ENCODE results near the gene TANC1.

The TANC1 gene

DNA sequence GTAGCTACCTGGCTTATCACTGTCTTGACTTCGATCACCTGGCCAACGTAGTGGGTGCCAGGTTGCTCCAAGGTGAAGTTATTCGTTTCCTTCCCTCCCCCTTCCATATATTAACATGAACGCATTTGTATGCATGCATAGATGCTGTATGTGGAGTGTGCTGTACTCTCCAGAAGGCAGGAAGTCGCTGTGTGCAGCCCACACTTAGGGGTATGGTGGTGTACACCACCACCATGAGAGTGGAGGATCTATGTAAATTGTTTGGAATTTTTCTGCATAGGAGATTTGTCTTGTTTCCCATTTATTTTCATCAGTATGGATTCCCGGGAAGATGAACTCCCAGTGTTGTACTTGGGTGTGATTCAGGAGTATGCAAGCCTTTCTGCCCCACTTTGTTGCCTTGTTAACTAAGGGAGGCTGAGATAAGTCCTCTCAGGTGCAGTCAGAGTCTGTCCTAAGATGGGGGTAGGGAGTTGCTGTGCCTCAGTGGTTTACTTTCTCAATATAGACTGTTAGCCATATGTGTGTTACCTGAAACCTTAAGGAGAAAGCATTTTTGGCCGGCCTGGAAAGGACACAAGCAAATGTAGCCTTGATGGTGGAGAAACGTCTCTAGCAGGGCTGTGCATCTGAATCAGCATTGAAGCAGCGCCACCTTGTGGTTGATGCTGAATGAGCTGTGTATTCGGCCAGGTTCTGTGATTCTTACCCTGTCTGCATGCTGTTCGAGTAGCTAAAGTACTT is 149.8 kb downstream of the TANC1 start:
- DNase-seq (ENCODE audit: low read depth in 3 of 3) = peak; percentile 65 to 78 (median 65)

DNA sequence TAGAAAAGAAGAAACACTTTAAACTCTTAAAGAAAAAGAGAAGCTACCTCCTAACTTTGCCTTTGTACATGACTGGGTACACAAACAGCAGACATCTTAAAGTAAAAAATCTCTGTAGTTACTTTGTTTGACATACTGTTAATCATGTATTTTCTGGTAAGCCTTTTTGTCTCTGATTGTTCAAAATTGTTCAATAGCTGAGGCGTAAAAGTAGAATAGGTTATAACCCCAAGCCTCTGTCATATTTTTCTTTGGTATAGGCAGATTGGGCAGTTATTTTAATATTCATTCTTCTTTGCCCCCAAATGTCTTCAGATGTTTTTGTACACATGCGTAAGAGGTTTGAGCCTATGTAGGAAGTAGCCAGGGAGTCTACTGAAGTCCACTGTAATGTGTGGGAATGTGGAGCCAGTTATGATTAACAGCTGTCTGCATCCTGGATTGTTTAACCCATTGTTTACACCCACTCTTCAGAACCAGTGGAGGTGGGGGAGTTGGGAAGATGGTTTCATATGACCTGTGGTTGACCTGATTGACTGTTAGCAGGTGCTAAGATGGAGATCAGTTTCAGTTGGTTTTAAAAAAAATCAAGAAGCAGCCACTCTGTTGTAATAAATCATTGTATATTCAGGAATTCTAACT is 150.5 kb downstream of the TANC1 start:
- no peak for DNase-seq (ENCODE audit: low read depth in 3 of 3)

DNA sequence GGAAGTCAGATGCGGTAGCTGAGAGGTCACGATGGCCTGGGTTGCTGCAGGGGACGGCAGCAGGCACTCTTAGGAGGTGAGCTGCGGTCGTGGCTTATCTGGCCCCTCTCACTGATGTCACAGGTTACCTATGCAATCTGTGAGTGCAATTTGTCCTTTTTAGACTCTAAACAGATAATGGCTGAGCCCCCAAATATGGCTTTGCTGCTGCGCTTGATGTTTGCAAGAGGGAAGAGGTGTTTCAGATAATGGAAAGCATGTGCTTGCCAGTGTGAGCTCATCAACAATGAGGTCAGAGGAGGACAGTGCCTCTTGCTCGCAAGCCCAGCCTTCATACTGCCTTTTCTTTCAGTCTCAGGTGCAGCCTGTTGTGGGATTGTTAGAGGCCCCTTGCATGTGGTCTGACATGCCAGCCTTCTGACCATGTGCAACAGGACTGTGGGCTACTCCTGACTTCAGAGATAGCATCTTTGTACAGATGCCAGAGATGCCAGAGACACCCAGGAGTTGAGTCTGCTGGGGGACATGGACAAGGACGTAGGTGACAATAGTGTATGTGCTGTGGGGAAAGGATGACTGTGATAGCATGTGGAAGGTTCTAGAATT is 151.3 kb downstream of the TANC1 start:
- DNase-seq (ENCODE audit: low read depth in 3 of 3) = no peak

DNA sequence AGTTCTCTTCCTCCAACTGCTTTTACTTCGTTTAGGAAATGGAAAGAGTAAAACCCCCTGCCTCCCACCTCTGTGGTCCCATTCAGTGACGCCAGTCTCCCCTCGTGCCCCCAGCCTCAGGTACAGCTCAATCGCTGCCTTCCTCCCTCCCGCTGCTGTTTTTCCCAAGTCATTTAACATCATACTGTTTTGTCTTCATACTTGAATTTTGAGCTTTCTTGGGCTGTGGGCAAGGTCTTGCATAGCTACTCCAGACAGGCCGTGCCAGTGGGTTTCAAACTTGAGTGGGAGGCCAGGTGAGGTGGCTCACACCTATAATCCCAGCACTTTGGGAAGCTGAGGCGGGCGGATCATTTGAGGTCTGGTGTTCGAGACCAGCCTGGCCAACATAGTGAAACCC is 155.3 kb downstream of the TANC1 start:
- DNase-seq (ENCODE audit: low read depth in 3 of 3) = no peak

DNA sequence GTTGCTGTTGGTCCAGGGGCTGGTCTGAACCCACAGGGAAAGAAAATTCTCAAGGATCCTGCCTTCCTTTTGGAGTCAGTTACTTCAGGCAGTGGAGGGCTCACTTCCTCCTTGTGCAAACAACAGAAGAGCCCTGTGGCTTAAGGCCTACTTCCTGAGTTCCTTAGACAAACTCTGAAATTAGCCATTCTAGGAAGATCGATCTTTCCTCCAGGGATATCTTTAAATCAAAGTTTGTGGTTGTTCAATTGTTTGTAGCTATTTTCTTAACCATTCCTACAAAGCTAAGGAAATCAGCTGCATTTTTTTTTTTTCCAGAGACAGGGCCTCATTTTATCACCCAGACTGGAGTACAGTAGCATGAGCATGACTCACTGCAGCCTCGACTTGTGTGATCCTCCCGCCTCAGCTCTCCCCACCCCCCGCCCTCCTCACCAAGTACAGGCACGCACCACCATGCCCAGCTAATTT is 156.0 kb downstream of the TANC1 start:
- DNase-seq (ENCODE audit: low read depth in 3 of 3) = no peak

DNA sequence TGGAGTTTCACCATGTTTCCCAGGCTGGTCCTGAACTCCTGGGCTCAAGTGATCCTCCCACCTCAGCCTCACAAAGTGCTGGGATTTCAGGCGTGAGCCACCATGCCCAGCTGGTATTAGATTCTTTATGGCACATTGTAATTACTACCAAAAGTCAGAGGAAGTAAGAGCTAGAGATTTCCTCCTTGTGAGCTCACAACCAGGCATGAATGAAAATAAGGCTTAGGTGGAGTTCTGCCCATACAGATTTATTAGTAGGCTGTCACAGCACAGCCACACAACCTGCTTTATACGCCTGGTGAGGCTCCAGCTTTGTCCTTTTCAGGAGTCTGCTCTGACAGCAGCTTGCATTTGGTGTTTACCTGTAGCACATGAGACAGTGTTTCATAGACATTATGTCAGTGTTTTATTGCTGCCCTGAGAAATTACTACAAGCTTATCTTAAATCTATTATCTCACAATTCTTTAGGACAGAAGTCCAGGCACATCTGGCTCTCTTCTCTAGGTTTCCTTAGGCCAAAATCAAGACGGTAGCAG is 156.6 kb downstream of the TANC1 start:
- no peak for DNase-seq (ENCODE audit: low read depth in 3 of 3)

DNA sequence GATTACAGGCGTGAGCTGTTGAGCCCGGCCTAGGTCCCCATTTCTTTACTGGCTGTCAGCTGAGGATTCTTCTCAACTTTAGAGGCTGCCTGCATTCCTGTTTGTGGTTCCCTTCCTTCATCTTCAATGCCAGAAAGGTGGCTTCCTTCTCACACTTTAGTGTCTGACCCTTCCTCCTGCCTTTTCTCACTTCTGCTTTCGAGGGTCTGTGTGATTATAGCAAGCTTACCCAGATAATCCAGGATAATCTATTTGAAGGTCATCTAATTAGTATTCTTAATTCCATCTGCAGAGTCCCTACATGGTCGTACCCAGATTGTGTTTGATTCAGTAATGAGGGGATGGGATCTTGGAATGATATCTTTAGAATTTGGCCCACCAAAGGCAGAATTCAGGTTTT is 157.4 kb downstream of the TANC1 start:
- DNase-seq (ENCODE audit: low read depth in 3 of 3) = no peak

DNA sequence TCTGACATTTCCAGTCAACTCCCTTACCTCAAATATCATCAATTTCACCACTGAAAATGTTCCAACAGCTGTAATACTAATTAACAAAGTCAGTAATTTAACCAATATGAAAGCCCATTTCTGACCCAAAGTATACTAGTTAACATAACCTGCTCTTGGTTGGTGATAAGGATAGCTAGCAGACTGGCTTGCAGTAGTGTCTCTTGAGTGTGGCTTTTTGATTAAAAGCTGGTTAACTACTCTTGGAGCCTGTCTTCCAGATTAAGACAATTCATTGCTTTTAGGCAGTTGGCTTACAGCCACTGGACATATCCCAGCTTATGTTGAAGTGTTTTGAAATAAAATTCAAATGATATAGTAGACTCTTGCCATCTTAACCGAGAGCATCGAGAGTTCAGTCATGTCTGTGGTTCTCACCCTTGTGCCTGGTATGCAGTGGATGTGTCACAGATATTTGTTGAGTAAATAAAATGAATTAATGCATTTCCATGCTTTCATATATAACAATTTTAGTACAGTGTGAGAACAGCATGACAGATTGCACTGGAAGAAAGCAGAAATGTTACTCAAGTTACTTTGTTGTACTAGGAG is 158.1 kb downstream of the TANC1 start:
- DNase-seq (ENCODE audit: low read depth in 3 of 3) = no peak

DNA sequence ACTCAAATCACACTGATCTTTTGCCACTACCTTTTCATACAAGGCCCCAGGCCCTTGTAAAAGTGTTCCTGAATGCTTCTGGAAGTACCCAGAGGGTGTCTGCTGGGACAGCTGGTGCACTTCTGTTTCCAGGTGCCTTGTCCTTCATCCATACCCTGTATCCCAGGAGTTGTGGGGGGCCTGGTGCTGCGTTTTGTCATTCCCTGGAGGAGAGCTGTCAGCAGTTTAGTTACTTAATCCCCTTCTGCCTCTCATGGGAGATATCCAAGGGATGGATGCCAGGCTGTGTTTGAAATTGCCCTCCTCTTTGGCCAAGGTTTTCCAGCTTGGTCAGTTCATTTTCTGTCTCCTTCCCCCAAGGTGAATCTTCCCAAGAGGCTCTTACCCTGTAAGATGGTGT is 159.8 kb downstream of the TANC1 start:
- no peak for DNase-seq (ENCODE audit: low read depth in 3 of 3)

DNA sequence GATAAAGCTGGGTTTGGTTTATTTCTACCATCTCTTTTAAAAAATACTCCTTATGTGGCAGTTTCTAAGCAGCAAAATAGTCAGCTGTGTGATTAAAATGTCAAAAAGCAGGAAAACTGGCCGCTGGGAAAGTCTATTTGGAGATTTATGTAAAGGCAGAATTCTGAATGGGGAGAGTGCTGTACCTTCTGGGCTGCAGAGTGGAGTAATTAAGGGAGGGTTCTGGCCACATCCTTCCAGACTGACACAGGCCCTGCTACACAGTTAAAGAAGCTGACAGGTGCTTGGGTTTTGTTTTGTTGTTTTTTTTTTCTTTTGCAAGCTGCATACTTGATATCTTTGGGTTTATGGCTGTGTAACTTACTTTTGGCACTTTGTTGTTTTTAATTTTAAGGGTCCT is 160.8 kb downstream of the TANC1 start:
- no peak for DNase-seq (ENCODE audit: low read depth in 3 of 3)

DNA sequence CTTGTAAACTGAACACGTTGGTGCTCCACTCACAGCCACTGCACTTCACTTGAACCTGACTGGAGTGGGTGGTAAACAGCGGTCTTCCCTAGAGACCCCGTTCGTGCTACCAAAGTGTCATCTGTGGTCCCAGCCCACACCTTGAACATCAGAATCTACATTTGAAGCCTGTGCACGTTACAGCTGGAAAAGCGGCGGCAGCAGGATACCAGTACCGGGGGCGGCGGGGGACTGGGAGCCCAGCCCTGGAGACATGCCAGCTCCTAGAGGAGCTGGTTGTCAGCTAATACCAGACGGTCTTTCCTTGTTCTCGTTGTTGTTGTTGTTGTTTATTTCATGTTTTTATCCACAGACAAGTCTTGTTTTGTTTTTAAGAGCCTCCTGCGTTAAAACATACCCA is 161.4 kb downstream of the TANC1 start:
- no peak for DNase-seq (ENCODE audit: low read depth in 3 of 3)

DNA sequence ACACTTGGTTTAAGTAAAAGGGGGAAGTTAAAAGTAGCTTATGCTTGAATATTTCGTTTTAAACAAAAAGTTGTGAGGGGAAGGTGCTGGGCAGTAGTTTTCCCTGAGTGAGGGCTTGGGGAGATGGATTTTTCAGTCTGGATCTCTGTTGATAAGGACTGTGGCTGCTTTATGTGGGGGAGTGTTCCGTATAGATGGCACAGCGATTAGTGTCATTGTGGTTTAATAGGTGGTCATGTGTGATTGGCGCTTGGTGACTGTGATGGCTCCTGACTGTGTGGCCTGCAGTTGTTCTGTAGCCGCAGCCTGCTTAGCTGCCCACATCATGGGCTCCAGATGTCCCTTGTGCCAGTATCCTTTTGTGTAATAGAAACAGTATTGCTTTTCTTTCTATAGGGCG is 161.9 kb downstream of the TANC1 start:
- DNase-seq (ENCODE audit: low read depth in 3 of 3) = no peak

DNA sequence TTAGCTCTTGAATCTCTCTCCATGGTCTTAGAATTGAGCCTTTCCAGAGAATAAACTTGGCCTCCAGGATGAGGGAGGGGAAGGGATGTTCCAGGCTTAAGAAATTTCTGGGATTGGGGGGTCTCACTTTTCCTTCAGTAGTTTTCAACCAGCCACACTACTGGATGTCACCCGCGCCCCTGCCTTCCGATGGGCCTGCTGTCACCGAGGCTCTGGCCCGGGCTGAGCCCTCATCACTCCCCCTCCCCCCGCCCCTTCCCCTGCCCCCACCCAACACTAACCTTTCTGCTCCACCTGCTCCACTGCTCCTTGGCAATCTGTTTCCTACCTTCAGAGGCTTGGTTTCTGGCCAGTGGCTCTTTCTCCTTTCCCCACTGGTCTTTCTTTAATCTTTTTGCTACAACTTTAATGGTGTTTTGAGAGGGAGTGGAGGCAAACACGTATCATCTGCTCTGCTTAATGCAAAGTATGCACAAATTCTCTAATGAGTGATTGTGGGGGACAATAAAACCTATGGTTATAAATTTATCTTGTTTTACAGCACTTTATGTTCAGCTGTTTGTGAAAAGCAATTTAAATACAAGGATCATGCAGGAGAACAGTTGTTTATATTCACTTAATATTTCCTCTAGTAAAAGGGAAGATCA is 162.9 kb downstream of the TANC1 start:
- no peak for DNase-seq (ENCODE audit: low read depth in 3 of 3)

DNA sequence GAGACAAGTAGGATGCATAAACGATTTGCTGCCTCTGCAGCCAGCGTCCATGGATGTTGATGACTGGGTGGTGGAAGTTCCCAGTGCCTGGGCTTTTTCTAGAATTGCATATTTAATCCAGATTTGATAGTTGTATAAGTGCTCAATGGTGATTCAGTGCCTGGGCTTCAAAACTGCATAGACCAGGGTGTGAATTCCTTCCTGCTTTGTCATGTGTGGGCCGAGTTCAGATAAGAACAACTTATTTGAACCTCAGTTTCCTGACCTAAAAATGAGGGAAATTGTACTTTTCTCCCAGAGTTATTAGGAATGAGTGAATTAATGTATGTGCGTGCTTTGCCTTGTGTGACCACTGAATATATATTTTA is 163.5 kb downstream of the TANC1 start:
- no peak for DNase-seq (ENCODE audit: low read depth in 3 of 3)

DNA sequence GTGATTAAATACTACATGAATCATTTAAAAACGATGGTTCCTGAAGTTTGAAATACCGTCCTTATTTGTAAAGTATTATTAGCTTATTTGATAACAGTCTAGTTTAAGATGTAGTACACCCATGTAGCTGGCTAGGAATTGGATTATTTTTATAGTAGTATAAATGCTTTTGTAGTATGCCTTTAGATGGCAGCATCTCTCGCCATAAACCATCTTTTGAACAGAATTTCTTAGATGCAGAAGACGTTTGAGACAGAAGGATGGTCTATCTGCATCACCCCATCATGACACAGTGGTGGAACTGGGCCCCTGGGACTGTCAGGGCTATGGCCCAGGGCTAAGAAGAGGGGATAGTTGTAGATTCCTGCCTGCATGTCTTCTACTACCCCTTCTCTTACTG is 165.4 kb downstream of the TANC1 start:
- no peak for DNase-seq (ENCODE audit: low read depth in 3 of 3)

DNA sequence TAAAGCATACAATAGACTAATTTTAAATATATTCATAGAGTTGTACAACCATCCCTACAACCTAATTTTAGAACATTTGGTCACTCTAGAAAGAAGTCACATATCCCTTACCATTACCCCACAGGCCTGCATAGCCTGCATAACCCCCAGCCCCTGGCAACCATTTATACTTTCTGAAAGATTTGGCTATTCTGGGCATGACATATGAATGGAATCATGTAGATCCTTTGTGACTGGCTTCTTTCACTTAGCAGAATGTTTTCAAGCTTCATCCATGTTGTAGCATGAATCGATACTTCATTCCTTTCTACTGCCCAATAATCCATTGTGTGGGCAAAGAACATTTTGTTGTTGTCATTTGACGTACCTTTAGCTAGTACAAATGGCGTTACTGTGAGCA is 166.5 kb downstream of the TANC1 start:
- DNase-seq (ENCODE audit: low read depth in 3 of 3) = no peak

DNA sequence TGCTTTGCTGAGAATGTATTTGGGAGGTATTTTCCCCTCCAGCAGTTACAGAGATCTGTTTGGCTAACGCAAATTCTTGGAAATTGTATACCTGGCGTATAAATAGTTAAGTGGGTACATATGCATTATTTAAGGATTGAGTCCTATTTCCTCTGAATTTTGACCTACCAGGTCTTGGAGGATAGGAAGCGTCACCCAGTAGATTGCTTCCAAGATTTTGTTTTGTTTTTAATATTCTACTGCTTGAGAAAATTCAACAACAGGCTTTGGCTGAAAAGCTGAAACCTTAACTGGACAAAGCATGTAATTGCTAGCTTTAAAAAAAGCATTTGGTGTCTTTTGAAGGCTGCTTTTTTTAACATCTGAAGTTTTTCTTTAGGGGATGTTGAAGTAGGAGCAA is 168.0 kb downstream of the TANC1 start:
- DNase-seq (ENCODE audit: low read depth in 3 of 3) = no peak

DNA sequence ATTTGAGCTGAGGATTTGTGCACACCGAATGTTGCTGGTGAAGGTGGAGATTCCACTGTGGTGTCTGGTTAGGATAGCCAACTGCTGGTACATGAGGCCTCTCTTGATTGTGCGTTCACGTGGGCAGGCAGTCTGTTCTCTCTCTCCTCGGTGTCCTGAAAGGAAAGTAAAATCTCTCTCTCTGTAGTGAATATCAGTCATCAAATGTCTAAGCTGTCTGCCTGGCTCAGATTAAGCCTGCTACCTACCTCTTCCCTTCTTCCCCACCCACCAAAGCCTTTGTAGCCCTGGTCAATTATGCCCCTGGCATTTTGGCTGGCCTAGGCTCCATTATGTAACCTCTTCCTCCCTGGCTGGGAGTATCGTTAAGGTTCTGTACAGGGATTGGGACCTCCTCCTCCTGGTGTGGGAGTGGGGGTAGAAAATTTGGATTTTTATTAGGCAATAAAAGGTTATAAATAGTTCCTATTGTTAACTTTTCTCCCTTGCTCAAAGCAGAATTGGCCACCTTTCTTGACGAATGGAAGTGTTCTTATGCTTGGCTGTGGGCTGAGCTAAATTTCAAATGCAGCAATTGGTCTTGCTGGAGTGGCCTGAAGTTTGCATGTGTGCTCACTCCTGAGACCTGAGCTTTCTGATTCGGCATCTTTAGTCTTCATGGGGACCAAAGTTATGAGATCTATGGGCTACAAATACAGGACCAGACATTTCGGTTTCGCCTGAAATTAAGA is 169.2 kb downstream of the TANC1 start:
- no peak for DNase-seq (ENCODE audit: low read depth in 3 of 3)

DNA sequence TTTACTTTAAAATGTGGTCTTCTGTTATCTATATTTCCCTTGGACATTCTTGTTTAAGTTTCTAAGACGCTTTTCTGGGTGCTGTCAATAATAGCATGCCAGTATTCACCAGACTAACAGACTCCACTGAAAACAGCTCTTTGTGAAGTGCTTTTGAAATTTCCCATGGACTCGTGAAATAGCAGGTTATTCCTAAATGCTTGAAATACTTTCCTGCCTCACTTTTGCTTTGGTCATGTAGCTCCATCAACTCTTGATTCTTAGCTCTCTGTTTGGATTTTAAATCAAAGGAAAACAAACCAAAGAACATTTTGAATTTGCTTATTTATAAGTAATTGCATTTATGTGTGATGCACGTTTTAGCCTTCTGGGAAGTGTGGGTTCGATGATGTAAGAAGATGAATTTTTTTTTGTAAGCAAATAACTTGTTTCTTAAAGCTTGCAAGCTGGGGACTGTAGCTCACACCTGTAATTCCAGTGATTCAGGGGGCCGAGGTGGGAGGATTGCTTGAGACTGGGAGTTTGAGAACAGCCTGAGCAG is 170.3 kb downstream of the TANC1 start:
- no peak for DNase-seq (ENCODE audit: low read depth in 3 of 3)

DNA sequence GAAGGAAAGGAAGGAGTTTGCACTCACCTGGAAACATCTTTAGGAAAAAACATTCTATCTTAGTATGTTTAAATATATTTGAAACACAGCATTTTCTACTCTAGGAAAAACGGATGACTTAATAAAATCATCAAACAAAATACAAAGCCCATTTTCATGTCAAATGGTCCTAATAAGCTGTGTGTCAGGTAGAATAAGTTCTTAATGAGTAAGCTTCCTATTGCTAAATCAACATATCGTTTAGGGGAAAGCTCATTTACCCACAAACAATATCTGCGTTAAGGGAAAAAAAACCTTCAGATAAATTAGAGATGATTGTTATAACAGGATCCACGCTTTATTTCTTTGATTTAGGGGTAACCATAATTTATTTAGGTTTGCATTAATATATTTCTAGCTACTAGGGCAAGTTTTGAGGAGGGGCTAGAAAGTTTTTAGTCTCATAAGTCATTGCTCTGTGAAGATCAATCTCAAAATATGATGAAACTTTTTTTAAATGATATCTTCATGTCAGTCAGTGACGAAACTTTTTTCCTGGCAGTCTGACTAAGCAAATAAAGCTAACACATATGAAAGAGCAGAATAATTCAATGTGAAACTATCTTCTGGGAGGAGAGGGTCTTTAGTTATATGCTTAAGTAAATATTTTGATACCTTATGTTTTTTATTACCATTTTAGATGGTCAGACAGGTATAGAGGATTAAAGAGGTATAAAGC is 170.9 kb downstream of the TANC1 start:
- no peak for DNase-seq (ENCODE audit: low read depth in 3 of 3)
